HUES48 (cell line): ENCODE data around the gene PACS1.

ENCODE experiments used
- H3K27ac ChIP-seq: one replicate; pipeline ENCODE4 v1.7.0; 2013; ENCODE audit warnings: low read depth, low read length, inconsistent platforms
- H3K27me3 ChIP-seq: 2 replicates; pipeline ENCODE4 v1.6.1; 2013; ENCODE audit warnings: mild to moderate bottlenecking, low read length; ENCODE audit not compliant: control insufficient read depth, insufficient read depth
- H3K36me3 ChIP-seq: 2 replicates; pipeline ENCODE4 v1.6.1; 2013; ENCODE audit warnings: low read length; ENCODE audit not compliant: control insufficient read depth, insufficient read depth
- H3K4me1 ChIP-seq: 2 replicates; pipeline ENCODE4 v1.6.1; 2013; ENCODE audit warnings: mild to moderate bottlenecking, low read length; ENCODE audit not compliant: control insufficient read depth, insufficient read depth
- H3K4me3 ChIP-seq: 2 replicates; pipeline ENCODE4 v1.5.1; 2013; ENCODE audit warnings: mild to moderate bottlenecking, low read depth, low read length
- H3K9ac ChIP-seq: 2 replicates; pipeline ENCODE4 v1.6.1; 2013; ENCODE audit warnings: mild to moderate bottlenecking, low read depth, low read length, moderate library complexity
- H3K9me3 ChIP-seq: 2 replicates; pipeline ENCODE4 v1.6.1; 2013; ENCODE audit warnings: low read length; ENCODE audit not compliant: control insufficient read depth, insufficient read depth

PACS1 gene

DNA sequence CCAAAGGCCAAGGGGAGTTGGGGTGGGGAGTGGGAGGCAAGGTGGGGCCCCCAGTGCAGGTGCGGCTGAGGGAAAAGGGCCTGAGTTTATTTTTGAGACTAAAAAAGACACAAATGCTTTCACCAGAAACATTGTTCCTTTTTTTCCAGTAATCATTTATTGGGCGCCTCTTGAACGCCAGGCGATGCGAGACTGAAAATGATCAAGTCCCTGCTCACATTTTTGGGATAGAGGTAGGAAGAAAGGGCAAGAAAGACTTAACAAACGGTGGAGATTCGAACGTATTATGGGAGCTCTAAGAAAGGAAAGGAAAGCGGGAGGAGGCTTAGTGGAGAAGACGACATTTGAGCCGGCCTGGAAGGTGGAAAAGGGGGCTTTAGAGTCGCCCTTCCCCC lies 18.7 kb upstream of the PACS1 start:
- H3K4me3 ChIP-seq, result peak overlapping the region; percentile 99
- peaks cover 33% of the 10 kb centered on the region for H3K36me3 ChIP-seq
- H3K27me3 ChIP-seq, result no peaks in the 10 kb centered on the region
- H3K27ac ChIP-seq, result peak overlapping the region; percentile 98
- H3K9me3 ChIP-seq, result no peaks in the 10 kb centered on the region
- H3K9ac ChIP-seq, result peak overlapping the region; percentile 73
- H3K4me1 ChIP-seq, result peaks cover 19% of the 10 kb centered on the region

DNA sequence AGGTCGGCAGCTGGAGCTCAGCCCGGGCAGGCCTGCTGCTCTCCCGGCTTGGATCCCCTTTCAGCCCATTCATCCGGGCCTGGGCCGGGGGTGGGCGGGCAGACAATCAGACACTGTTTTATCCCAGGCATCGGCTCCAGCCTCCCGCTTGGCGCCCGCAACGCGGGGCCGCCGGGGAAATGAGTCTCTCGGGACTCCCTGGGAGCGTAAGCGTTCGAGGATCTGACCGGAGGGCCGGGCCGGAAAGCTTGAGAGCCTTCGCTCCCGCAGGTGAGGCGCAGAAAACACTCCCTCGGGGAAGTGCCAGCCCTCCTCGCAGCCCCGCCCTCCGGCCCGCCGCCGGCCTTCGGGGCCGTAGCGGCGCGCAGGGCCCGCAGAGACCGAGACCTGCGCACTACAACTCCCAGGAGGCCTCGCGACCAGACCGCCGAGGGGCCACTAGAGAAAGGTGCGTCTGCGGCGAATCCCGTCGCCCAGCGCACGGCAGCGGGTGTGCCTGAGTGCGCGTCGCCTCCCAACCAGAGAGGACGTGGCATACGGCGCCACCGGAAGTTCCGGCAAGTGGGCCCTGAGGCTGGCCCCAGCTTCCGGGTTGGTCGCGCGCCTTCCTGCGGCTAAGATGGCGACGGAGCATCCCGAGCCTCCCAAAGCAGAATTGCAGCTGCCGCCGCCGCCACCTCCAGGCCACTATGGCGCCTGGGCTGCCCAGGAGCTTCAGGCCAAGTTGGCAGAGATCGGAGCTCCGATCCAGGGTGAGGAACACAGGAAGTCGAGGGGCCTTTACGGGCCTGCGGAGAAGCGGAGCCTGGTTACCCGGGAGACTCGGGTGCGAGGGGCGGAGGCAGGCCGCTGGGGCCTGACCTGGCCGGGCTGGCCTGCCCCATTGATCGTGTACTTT lies 18.1 kb upstream of the PACS1 start, which contains the start of gene SF3B2:
Gene SF3B2 (plus strand): TSS at position 599 of the 898 bp plus-strand sequence. CDS start 21 bp downstream, at position 620.
- Histone ChIP-seq H3K9me3 (no peaks in the 10 kb centered on the region), H3K27ac (peak within 1 kb of the TSS; percentile 98), H3K4me3 (peak within 1 kb of the TSS; percentile 99), H3K9ac (peak within 1 kb of the TSS; percentile 90), H3K27me3 (no peaks in the 10 kb centered on the region), H3K36me3 (peaks cover 37% of the 10 kb centered on the region), H3K4me1 (peaks cover 19% of the 10 kb centered on the region)

DNA sequence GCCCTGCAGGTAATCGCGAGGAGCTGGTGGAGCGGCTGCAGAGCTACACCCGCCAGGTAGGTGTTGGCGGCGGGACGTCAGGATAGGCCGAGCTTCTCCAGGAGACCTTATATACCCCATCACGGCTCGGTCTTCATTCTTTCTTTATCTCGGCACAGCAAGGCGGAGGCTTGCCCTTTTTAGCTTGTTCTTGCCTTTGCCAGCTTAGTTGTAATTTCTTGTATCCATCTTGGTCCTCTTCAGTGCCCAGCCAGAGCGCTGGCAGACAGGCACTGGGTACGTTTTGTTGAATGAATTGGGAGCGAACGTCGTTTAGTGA lies 17.4 kb upstream of the PACS1 start:
- peak overlapping the region; percentile 98 for H3K27ac ChIP-seq
- H3K36me3 ChIP-seq, result peaks cover 42% of the 10 kb centered on the region
- no peaks in the 10 kb centered on the region for H3K27me3 ChIP-seq
- peak overlapping the region; percentile 99 for H3K4me3 ChIP-seq
- peaks cover 19% of the 10 kb centered on the region for H3K4me1 ChIP-seq
- H3K9me3 ChIP-seq, result no peaks in the 10 kb centered on the region
- H3K9ac ChIP-seq, result peak overlapping the region; percentile 90

DNA sequence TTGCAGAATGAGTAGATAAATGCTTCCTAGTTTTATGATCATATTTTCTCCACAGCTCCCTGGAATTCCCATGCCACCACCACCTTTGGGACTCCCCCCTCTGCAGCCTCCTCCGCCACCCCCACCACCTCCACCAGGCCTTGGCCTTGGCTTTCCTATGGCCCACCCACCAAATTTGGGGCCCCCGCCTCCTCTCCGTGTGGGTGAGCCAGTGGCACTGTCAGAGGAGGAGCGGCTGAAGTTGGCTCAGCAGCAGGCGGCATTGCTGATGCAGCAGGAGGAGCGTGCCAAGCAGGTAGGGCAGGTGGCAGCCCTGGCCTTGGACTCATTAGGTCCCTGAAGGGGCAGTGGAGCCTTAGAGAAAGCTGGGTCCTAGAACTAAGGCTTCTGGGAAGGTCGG lies 15.1 kb upstream of the PACS1 start:
- Histone ChIP-seq H3K36me3 (peaks cover 64% of the 10 kb centered on the region), H3K4me3 (no peak overlapping the region), H3K27me3 (no peaks in the 10 kb centered on the region), H3K9me3 (no peaks in the 10 kb centered on the region), H3K9ac (no peak overlapping the region), H3K4me1 (peaks cover 15% of the 10 kb centered on the region), H3K27ac (no peak overlapping the region)

DNA sequence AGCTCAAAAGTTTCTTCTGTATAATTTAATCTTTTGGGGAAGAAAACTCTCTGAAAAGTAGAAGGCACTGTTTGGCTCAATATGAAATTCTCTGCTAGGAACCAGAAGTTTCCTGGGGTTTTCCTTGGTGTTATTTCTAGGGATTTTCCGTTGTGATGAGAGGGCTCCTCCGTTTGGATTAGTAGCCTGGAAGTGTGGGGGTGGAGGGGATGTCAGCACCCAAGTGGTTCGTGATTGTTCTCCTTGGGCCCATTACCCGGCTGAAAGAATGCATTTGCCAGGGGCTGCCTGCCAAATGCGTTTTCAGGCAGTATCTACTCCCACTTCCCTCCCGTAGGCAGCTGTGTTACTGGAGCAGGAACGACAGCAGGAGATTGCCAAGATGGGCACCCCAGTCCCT lies 13.6 kb upstream of the PACS1 start:
- Histone ChIP-seq H3K4me1 (peaks cover 5% of the 10 kb centered on the region; the same call in 1 of the 2 replicates), H3K4me3 (no peak overlapping the region), H3K27me3 (no peaks in the 10 kb centered on the region), H3K9me3 (no peaks in the 10 kb centered on the region), H3K36me3 (peaks cover 79% of the 10 kb centered on the region), H3K27ac (no peak overlapping the region), H3K9ac (no peak overlapping the region)

DNA sequence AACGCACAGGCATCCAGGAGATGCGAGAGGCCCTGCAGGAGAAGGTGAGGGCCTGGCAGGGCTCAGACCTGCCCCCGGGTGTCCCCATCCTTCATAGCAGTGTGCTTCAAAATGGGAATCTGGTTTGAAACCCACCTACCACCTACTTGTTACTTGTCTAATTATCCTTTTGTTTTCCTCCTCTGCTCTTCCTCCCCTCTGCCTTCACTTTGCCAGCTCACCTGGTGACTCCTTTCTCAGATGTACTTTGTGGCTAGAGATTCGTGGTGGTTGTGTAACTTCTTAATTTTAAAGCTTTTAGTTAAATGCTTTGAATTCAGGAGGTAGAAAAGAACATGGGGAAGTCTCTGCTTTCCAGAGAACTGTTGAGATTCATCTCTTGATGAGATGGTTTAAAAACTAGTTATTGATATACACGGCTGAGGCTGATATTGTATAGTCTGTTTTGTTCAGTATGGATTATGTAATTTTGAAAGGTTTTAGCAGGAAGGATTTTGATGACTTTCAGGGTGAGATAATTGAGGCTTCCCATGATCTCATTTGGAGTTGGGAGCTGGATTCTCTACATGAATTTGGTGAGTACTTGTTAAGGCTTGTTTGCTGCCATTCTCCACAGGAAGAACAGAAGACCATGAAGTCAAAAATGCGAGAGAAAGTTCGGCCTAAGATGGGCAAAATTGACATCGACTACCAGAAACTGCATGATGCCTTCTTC lies 9.9 kb upstream of the PACS1 start:
- H3K27me3 ChIP-seq, result no peaks in the 10 kb centered on the region
- no peak overlapping the region for H3K27ac ChIP-seq
- H3K4me1 ChIP-seq, result no peaks in the 10 kb centered on the region
- no peak overlapping the region for H3K4me3 ChIP-seq
- H3K36me3 ChIP-seq, result peaks cover 98% of the 10 kb centered on the region
- H3K9ac ChIP-seq, result no peak overlapping the region
- H3K9me3 ChIP-seq, result no peaks in the 10 kb centered on the region

DNA sequence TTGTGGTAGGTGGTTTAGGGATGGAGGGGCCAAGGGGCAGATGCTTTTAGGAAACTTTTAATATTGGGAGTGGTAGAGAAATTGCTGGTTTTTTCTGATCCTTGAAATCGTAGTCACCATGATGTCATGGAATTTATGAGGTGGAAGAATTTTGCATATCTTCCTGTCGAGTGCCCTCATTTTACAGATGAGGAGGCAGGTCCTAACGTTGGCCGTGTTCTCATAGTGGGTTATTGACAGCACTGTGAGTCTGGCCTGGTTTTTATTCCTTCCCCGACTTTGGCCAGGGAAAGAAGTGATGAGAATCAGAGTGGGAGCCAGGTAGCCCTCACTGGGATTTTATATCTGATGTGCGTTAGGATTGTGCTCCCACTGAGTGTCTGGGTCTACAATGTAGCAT lies 8.8 kb upstream of the PACS1 start:
- H3K27ac ChIP-seq, result no peak overlapping the region
- peaks cover 98% of the 10 kb centered on the region for H3K36me3 ChIP-seq
- no peaks in the 10 kb centered on the region for H3K27me3 ChIP-seq
- H3K4me3 ChIP-seq, result no peak overlapping the region
- H3K9me3 ChIP-seq, result no peaks in the 10 kb centered on the region
- no peak overlapping the region for H3K9ac ChIP-seq
- H3K4me1 ChIP-seq, result no peaks in the 10 kb centered on the region

DNA sequence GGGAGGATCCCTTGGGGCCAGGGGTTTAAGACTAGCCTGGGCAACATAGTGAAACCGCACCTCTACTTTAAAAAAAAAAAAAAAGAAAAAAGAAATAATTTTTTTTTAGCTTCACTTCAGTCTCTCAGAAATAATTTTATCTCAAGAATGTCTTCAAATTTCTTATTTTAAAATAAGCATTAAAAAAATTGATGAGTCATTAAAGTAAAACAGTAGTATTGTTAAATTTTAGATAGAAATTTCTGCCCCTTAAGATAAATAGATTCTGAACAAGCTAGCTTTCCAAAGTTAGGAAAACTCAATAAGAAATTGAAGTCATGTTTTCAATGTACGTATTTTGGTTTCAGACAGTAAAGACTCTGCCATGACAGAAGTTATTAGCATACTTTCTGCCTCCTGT lies 7.7 kb upstream of the PACS1 start:
- Histone ChIP-seq H3K9ac (no peak overlapping the region), H3K9me3 (no peaks in the 10 kb centered on the region), H3K27ac (no peak overlapping the region), H3K27me3 (no peaks in the 10 kb centered on the region), H3K36me3 (peaks cover 98% of the 10 kb centered on the region), H3K4me3 (no peak overlapping the region), H3K4me1 (no peaks in the 10 kb centered on the region)

DNA sequence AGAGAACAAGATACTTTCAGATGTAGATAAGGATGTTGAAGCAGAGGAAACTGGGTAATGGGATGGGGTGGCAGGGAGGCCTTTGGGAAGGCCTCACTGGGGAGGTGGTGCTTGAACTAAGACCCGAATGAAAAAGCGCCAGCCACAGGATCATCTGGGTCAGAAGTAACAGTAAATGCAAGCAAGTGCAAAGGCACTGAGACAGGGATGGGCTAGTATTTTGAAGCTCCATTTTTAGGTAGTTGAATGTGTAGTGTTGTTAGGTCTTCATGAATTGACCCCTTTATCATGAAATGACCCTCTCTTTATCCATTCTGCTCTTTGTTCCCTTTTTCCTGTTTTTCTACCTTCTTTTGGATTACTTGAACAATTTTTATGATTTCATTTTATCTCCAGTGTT lies 6.2 kb upstream of the PACS1 start:
- H3K27me3 ChIP-seq, result no peaks in the 10 kb centered on the region
- H3K4me3 ChIP-seq, result no peak overlapping the region
- H3K4me1 ChIP-seq, result peaks cover 5% of the 10 kb centered on the region; the same call in 1 of the 2 replicates
- no peak overlapping the region for H3K27ac ChIP-seq
- H3K9me3 ChIP-seq, result no peaks in the 10 kb centered on the region
- peaks cover 98% of the 10 kb centered on the region for H3K36me3 ChIP-seq
- H3K9ac ChIP-seq, result no peak overlapping the region

DNA sequence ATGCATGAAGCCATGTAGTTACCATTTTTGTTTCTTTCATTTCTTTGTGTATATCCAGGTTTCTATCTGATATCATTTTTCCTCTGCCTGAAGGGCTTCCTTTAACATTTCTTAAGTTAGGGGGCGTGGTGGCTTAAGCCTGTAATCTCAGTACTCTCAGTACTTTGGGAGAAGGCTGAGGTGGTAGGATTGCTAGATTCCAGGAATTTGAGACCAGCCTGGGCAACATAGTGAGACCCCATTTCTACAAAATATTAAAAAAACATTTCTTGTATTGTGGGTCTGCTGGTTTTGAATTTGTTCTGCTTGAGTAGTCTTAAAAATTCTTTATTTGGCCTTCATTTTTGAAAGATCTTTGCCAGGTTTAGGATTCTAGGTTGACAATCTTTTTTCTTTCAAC lies 5.5 kb upstream of the PACS1 start:
- Histone ChIP-seq H3K27me3 (no peaks in the 10 kb centered on the region), H3K9ac (no peak overlapping the region), H3K27ac (no peak overlapping the region), H3K4me1 (peaks cover 12% of the 10 kb centered on the region), H3K4me3 (no peak overlapping the region), H3K9me3 (no peaks in the 10 kb centered on the region), H3K36me3 (peaks cover 95% of the 10 kb centered on the region)

DNA sequence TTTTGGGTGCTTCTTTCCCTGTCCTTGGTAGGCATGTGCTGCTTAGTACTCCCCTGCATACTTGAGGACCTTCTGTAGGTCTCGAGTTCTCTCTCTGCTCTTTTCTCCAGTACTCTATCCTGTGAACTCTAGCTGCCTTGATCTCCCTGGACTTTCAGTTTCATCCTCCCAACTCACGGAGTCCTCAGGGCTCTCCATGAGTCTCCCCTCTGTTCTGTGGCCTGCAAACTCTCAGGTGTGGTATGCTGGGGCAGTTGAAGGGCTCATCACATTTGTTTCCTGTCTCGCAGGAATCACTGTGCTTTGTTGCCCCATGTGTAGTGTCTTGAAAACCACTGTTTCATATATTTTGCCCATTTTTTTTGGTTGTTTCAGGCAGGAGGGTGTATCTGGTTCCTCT lies 3.3 kb upstream of the PACS1 start:
- Histone ChIP-seq H3K27me3 (no peaks in the 10 kb centered on the region), H3K4me3 (no peak overlapping the region), H3K9ac (no peak overlapping the region), H3K27ac (no peak overlapping the region), H3K9me3 (no peaks in the 10 kb centered on the region), H3K36me3 (peaks cover 73% of the 10 kb centered on the region), H3K4me1 (peaks cover 20% of the 10 kb centered on the region)
